Frontal cortex (tissue), 4 donors: ENCODE results near the gene ZBTB7C. TPM values are rescaled to one million over a fixed set of nuclear protein-coding genes. Genes with fewer than 3 reads are reported as not detected.
A peak's percentile ranks its signal among the peaks of the same experiment; 100 is the strongest.

ENCODE experiments used
- DNase-seq, 2 donors: peaks; one replicate each; pipeline ENCODE4 v3.0.0; 2012; ENCODE audit warnings: low spot score in 2 of 2
- FAIRE-seq: peaks from 2 replicates; lab custom pipeline; 2012; peaks lifted over from hg19 to GRCh38; lab: Jason Lieb, UNC
- total RNA-seq: library from RNA; depleted of rRNA; stranded (reverse); fragments of >200 nt; gene quantifications from one replicate; pipeline ENCODE4 v1.2.3, GENCODE V29; 2014
- donor health status: control.
- donor health status: control.
- donor health status: control.

The ZBTB7C gene
- total RNA-seq, 1 donor from 2014 or later, result 1.6 TPM

GRCh38 chr18:48023334-48024008 is 385.7 kb downstream of the ZBTB7C start:
- FAIRE-seq, result no peak
- peak in 1 of 2 donors; percentile 41 for DNase-seq

GRCh38 chr18:48022531-48023329 is 386.5 kb downstream of the ZBTB7C start:
- DNase-seq, result peak; percentile 54 to 63

GRCh38 chr18:48022021-48022420 is 387.2 kb downstream of the ZBTB7C start:
- no peak for DNase-seq
- no peak for FAIRE-seq

More at GRCh38 chr18:48022531-48023329, 386.5 kb downstream of the ZBTB7C start:
- FAIRE-seq, result no peak

- FAIRE-seq (no peak), DNase-seq (no peak)
Observed at GRCh38 chr18:48021273-48021914, 387.8 kb downstream of the ZBTB7C start.

- DNase-seq (no peak), FAIRE-seq (no peak)
Observed at GRCh38 chr18:48020337-48021250, 388.6 kb downstream of the ZBTB7C start.

GRCh38 chr18:48019557-48020325 is 389.4 kb downstream of the ZBTB7C start:
- no peak for DNase-seq

GRCh38 chr18:48018851-48019250 is 390.3 kb downstream of the ZBTB7C start:
- FAIRE-seq, result no peak
- no peak for DNase-seq

More at GRCh38 chr18:48019557-48020325, 389.4 kb downstream of the ZBTB7C start:
- no peak for FAIRE-seq

- FAIRE-seq (no peak), DNase-seq (no peak)
Observed at GRCh38 chr18:48017635-48018034, 391.5 kb downstream of the ZBTB7C start.

- DNase-seq (no peak), FAIRE-seq (no peak)
Observed at GRCh38 chr18:48013162-48013561, 396.0 kb downstream of the ZBTB7C start.

- FAIRE-seq, result no peak
- no peak for DNase-seq
Observed at GRCh38 chr18:48011926-48012465, 397.2 kb downstream of the ZBTB7C start.

GRCh38 chr18:48010264-48010663 is 398.9 kb downstream of the ZBTB7C start:
- no peak for FAIRE-seq

GRCh38 chr18:48009116-48009745 is 400.0 kb downstream of the ZBTB7C start:
- no peak for FAIRE-seq

More at GRCh38 chr18:48010264-48010663, 398.9 kb downstream of the ZBTB7C start:
- DNase-seq, result no peak

GRCh38 chr18:48007955-48008701 is 401.1 kb downstream of the ZBTB7C start:
- DNase-seq (peak; percentile 78 to 89), FAIRE-seq (no peak)

More at GRCh38 chr18:48009116-48009745, 400.0 kb downstream of the ZBTB7C start:
- no peak for DNase-seq

GRCh38 chr18:48007381-48007780 is 401.8 kb downstream of the ZBTB7C start:
- DNase-seq, result no peak
- no peak for FAIRE-seq

GRCh38 chr18:48006415-48007175 is 402.6 kb downstream of the ZBTB7C start:
- FAIRE-seq, result no peak
- no peak for DNase-seq

GRCh38 chr18:48004577-48004976 is 404.6 kb downstream of the ZBTB7C start:
- DNase-seq (no peak), FAIRE-seq (no peak)
